Caco-2 (cell line): ENCODE measurements around the gene TMEM95. TPM values are rescaled to one million over a fixed set of nuclear protein-coding genes. Genes with fewer than 3 reads are reported as not detected.

Source experiments
- BruUV-seq: library from RNA; stranded (reverse); fragments of 400-500 nt; replicated peaks from 2 replicates; lab custom pipeline; 2021; lab: Mats Ljungman, UMichigan
- CTCF ChIA-PET: fragments of 300-600 bp; sonication (Branson Sonifier 250); formaldehyde crosslinking; loops from one replicate; lab custom pipeline; 2022; ENCODE audit warnings: antibody characterized with exemption; lab: Charles Lee
- POLR2A ChIA-PET: fragments of 300-600 bp; sonication (Branson Sonifier 250); formaldehyde crosslinking; loops from one replicate; lab custom pipeline; 2022; ENCODE audit warnings: antibody characterized with exemption; lab: Charles Lee
- DNase-seq, 2 experiments: peaks; one replicate each; pipeline versions ENCODE4 v3.0.0 to v3.0.0-alpha.2; 2020 to 2022
- H3K27me3 ChIP-seq: replicated peaks from 2 replicates; pipeline ENCODE4 v1.6.0; 2011; ENCODE audit warnings: low read length; ENCODE audit not compliant: control insufficient read depth, insufficient read depth
- H3K36me3 ChIP-seq: 2 replicates; pipeline ENCODE4 v1.5.1; 2011; ENCODE audit warnings: low read length; ENCODE audit not compliant: control insufficient read depth, insufficient read depth
- H3K4me1 ChIP-seq: fragments of 250-450 bp; sonication (Bioruptor Pico); 2 replicates; pipeline ENCODE4 v1.5.1; 2020; ENCODE audit warnings: mild to moderate bottlenecking
- H3K4me3 ChIP-seq: 2 replicates; pipeline ENCODE4 v1.5.1; 2011; ENCODE audit warnings: low read depth, mild to moderate bottlenecking, control low read depth, low read length
- H3K9me3 ChIP-seq: fragments of 250-450 bp; sonication (Bioruptor Pico); 2 replicates; pipeline ENCODE4 v1.5.1; 2020; ENCODE audit warnings: mild to moderate bottlenecking, moderate library complexity
- H3K27ac Mint-ChIP-seq: one replicate; pipeline ENCODE4 v1.8.0; 2022; ENCODE audit warnings: mixed read lengths; ENCODE audit not compliant: unreplicated experiment
- H3K27me3 Mint-ChIP-seq: one replicate; pipeline ENCODE4 v1.8.0; 2022; ENCODE audit warnings: mixed read lengths; ENCODE audit not compliant: insufficient read depth, unreplicated experiment
- H3K36me3 Mint-ChIP-seq: one replicate; pipeline ENCODE4 v1.8.0; 2022; ENCODE audit warnings: mild to moderate bottlenecking, mixed read lengths; ENCODE audit not compliant: insufficient read depth, unreplicated experiment
- H3K4me1 Mint-ChIP-seq: one replicate; pipeline ENCODE4 v1.8.0; 2022; ENCODE audit warnings: low read depth, mixed read lengths; ENCODE audit not compliant: unreplicated experiment
- H3K4me3 Mint-ChIP-seq: one replicate; pipeline ENCODE4 v1.8.0; 2022; ENCODE audit warnings: mild to moderate bottlenecking, moderate library complexity, mixed read lengths; ENCODE audit not compliant: unreplicated experiment
- H3K9me3 Mint-ChIP-seq: one replicate; pipeline ENCODE4 v1.8.0; 2022; ENCODE audit warnings: mixed read lengths; ENCODE audit not compliant: unreplicated experiment
- intact Hi-C: fragments of 100-400 bp; cut with micrococcal nuclease; formaldehyde crosslinking; loops from one replicate; pipeline ENCODE4 v1.10.0; 2022; ENCODE audit not compliant: unreplicated experiment
- total RNA-seq: library from RNA; stranded (reverse); gene quantifications from 2 replicates; pipeline ENCODE4 v1.2.3, GENCODE V29; 2022
- TF ChIP-seq, protein P1 (sequence below), 2 experiments: fragments of 200-600 bp in 1 of 2; IDR thresholded peaks; 1 replicate in 1 of 2; 2 replicates in 1 of 2; pipeline versions ENCODE4 v1.5.1 to v1.8.0; 2011 to 2022; ENCODE audit warnings: antibody characterized with exemption in 1 of 2, control low read depth in 1 of 2, inconsistent platforms in 1 of 2, low read depth in 1 of 2, low read length in 1 of 2, mild to moderate bottlenecking in 1 of 2, moderate library complexity in 1 of 2; ENCODE audit not compliant: insufficient read depth in 1 of 2, severe bottlenecking in 1 of 2, unreplicated experiment in 1 of 2

TMEM95 gene
- total RNA-seq, 1 experiment from 2014 or later: not detected

DNA sequence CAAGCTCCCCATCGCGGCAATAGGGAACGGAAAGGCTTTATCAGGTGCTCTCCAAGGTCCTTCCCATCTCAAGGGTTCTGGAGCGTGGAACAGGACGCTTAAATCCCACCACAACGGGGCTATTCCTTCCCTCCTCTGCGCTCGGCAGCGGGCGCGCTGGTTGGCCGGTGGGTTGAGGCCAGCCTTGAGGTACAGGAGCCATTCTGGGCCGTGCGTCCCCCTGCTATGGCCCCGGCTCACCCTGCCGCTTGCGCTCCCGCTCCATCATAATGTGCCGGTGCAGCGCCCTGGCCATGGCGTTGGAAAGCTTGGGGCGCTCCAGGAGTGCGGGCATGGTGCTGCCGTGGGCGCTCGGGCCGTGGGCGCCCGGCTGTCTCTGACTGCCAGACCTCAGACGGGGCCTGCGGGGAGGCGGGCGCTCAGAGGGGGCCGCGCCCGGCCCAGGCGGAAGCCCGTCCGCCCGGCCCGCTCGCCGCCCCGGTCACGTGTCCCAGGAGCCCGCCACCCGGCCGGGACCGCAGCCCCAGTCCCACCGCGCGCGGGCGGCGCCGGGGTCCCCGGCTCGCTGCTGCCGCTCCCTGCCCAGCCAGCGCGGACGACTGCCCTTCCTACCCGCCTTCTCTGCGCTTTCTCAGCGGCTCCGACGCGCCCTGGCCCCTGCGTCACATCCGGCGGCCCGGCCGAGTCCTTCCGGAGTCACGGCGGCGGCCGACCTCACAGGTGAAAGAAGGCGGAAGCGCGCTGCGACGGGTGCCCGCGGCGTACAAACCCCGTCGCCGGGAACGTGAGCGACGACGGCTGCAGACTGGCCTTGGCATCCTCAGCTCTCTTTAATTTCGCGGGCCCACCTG, 40.0 kb upstream of the TMEM95 start, which contains the start of gene GPS2:
Gene GPS2 (minus strand): TSS at position 642 of the 851 bp plus-strand sequence. CDS start 308 bp downstream, at position 334.
- Histone ChIP-seq H3K4me3 (peak within 1 kb of the TSS; percentile 82), H3K4me1 (peaks cover 4% of the 10 kb centered on the region; the same call in 1 of the 2 replicates), H3K9me3 (no peaks in the 10 kb centered on the region), H3K27me3 (no peaks in the 10 kb centered on the region), H3K36me3 (peaks cover 3% of the 10 kb centered on the region)
- POLR2A ChIA-PET: interaction anchor here (0.6 to 1.0 kb wide), 3 partner anchors 14 to 32 kb away, joined by 3 read pairs; partner anchors contain the start of gene NEURL4
- CTCF ChIA-PET: no interaction called here
- BruUV-seq: no TSS peak
- Mint-ChIP-seq H3K36me3 (peaks cover 50% of the 10 kb centered on the region), H3K27me3 (no peaks in the 10 kb centered on the region), H3K27ac (peak within 1 kb of the TSS; percentile 93), H3K4me3 (peak within 1 kb of the TSS; percentile 82), H3K4me1 (peaks cover 18% of the 10 kb centered on the region), H3K9me3 (no peaks in the 10 kb centered on the region)
- intact Hi-C loops: loop anchor here (2.0 kb wide), 1 partner anchor 14 kb away; the partner anchor contains the start of gene NEURL4
- TF ChIP-seq, protein P1, sequence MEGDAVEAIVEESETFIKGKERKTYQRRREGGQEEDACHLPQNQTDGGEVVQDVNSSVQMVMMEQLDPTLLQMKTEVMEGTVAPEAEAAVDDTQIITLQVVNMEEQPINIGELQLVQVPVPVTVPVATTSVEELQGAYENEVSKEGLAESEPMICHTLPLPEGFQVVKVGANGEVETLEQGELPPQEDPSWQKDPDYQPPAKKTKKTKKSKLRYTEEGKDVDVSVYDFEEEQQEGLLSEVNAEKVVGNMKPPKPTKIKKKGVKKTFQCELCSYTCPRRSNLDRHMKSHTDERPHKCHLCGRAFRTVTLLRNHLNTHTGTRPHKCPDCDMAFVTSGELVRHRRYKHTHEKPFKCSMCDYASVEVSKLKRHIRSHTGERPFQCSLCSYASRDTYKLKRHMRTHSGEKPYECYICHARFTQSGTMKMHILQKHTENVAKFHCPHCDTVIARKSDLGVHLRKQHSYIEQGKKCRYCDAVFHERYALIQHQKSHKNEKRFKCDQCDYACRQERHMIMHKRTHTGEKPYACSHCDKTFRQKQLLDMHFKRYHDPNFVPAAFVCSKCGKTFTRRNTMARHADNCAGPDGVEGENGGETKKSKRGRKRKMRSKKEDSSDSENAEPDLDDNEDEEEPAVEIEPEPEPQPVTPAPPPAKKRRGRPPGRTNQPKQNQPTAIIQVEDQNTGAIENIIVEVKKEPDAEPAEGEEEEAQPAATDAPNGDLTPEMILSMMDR (IDR thresholded peaks at IDR 0.05; ENCODE audit: insufficient read depth in 1 of 2, low read depth in 1 of 2, low read length in 1 of 2, severe bottlenecking in 1 of 2, unreplicated experiment in 1 of 2): no peak
- DNase-seq: peak; percentile 81 to 86

DNA sequence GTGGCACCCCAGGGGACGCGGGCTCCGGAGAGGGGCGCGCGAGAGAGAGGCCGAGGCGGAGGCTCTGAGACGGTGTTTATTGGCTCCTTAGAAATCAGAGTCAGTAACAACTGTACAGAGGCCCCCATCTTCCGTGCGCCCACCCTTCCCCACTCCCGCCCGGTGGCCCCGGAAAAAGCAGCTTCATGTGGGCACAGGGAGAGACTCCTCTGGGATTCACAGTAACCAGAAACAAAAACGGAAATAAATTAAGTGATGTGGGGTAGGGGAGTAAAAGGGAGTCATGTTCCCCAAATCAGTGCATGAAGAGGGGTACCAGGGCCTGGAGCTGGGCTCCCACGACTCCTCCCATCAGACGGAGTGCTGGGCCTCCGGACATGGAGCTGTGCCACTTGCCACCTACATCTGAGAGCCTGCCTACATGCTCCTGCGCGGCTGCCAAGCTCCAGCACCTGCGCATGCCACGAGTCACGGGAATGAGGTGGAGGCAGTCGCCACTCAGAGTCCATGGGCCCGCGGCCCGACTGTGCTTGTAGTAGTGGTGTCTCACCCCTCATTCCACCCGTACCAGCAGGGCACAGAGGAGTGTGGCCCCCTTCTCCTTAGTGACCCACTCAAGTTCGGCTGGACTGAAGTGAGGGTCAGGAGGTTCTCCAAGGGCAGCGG, 39.3 kb upstream of the TMEM95 start:
- peaks cover 42% of the 10 kb centered on the region for H3K36me3 Mint-ChIP-seq
- POLR2A ChIA-PET: interaction anchor here (0.9 kb wide), 1 partner anchor 14 kb away, joined by 3 read pairs; no protein-coding TSS in a partner anchor
- DNase-seq: no peak

More for the DNA sequence above, 39.3 kb upstream of the TMEM95 start:
- no peaks in the 10 kb centered on the region for H3K9me3 Mint-ChIP-seq
- H3K4me1 Mint-ChIP-seq: peaks cover 13% of the 10 kb centered on the region
- intact Hi-C loops: loop anchor here (2.0 kb wide), 1 partner anchor 13 kb away; the partner anchor contains the start of gene NEURL4
- H3K4me3 Mint-ChIP-seq: peak overlapping the region; percentile 82
- no peaks in the 10 kb centered on the region for H3K9me3 ChIP-seq
- BruUV-seq: no TSS peak
- peak overlapping the region; percentile 81 for H3K27ac Mint-ChIP-seq
- no peaks in the 10 kb centered on the region for H3K27me3 Mint-ChIP-seq
- H3K4me3 ChIP-seq: peak overlapping the region; percentile 82
- CTCF ChIA-PET: no interaction called here
- H3K4me1 ChIP-seq: peaks cover 4% of the 10 kb centered on the region; the same call in 1 of the 2 replicates
- H3K27me3 ChIP-seq: no peaks in the 10 kb centered on the region
- peaks cover 3% of the 10 kb centered on the region for H3K36me3 ChIP-seq
- TF ChIP-seq, protein P1 (IDR thresholded peaks at IDR 0.05; ENCODE audit: insufficient read depth in 1 of 2, low read depth in 1 of 2, low read length in 1 of 2, severe bottlenecking in 1 of 2, unreplicated experiment in 1 of 2): no peak
